BLaER1 treated with 17β-estradiol and CSF1 and Interleukin-3, amounts not matched to agents 10 nM and 100 nM (cell line): ENCODE data around the gene TSPAN19.

Source experiments
- H3K27ac ChIP-seq, 11 experiments: shearing (Covaris generic); formaldehyde crosslinking; 2 replicates each; pipeline ENCODE4 v1.8.1; 2022
- H3K27me3 ChIP-seq, 11 experiments: shearing (Covaris generic); formaldehyde crosslinking; 2 replicates each; pipeline ENCODE4 v1.8.1; 2022
- H3K36me3 ChIP-seq, 11 experiments: shearing (Covaris generic); formaldehyde crosslinking; 2 replicates each; pipeline ENCODE4 v1.8.1; 2022
- H3K4me1 ChIP-seq, 10 experiments: shearing (Covaris generic); formaldehyde crosslinking; 2 replicates each; pipeline ENCODE4 v1.8.1; 2022
- H3K4me2 ChIP-seq, 11 experiments: shearing (Covaris generic); formaldehyde crosslinking; 2 replicates each; pipeline ENCODE4 v1.8.1; 2022
- H3K4me3 ChIP-seq, 10 experiments: shearing (Covaris generic); formaldehyde crosslinking; 2 replicates each; pipeline ENCODE4 v1.8.1; 2022
- H3K9ac ChIP-seq, 11 experiments: shearing (Covaris generic); formaldehyde crosslinking; 2 replicates each; pipeline ENCODE4 v1.8.1; 2022
- H3K9me3 ChIP-seq, 11 experiments: shearing (Covaris generic); formaldehyde crosslinking; replicated peaks in 1 of 11; 2 replicates each; pipeline ENCODE4 v1.8.1; 2022
- H4K20me1 ChIP-seq, 11 experiments: shearing (Covaris generic); formaldehyde crosslinking; 2 replicates each; pipeline ENCODE4 v1.8.1; 2022
- Cebpa-rat ChIP-seq, 11 experiments: shearing (Covaris generic); IDR thresholded peaks; 2 replicates each; pipeline ENCODE4 v1.8.1; 2022

TSPAN19 gene

DNA sequence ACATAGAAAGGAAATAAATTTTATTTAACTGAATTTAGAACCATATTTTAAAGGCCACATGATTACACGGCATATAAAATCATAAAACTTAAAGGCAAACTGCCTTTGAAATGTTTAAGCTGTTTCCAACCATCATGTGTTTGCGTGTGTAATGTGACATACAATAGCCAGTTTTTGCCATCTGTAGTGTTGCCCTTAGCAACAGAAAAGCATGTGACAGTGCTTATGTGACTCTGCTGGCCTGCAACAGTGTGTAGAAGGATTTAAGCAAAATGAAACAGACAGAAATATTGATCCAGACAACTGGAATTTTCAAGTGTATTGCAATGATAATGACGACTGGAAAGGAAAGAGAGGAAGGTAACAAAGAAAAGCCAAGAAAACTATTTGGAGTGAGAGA, 49.5 kb downstream of the TSPAN19 start:
- Histone ChIP-seq H3K4me2 (no peak overlapping the region), H3K36me3 (no peaks in the 10 kb centered on the region), H3K4me3 (no peak overlapping the region), H3K9me3 (no peaks in the 10 kb centered on the region), H3K27ac (no peak overlapping the region), H3K4me1 (no peaks in the 10 kb centered on the region), H3K27me3 (no peaks in the 10 kb centered on the region), H4K20me1 (no peaks in the 10 kb centered on the region), H3K9ac (no peak overlapping the region)
- TF ChIP-seq Cebpa-rat (IDR thresholded peaks at IDR 0.05), result no peak

DNA sequence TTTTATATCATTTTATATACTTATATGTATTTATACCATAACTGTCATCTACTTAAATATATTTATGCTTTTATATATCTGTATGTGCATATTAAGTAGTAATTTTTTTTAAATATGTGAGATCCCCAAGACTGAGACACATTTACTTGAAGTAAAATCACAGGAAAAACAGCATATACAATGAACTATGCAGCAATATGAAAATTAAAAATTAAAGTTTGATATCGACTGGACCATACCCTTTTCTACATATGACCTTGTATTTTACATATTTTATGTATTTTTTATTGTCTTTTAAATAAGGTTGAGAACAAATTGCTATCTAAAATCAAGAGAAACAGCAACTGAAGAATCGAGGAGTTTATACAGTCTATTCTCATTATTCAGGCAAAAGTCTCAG, 50.0 kb downstream of the TSPAN19 start:
- no peaks in the 10 kb centered on the region for H4K20me1 ChIP-seq
- H3K27ac ChIP-seq, result no peak overlapping the region
- no peak for TF ChIP-seq Cebpa-rat (IDR thresholded peaks at IDR 0.05)
- H3K4me3 ChIP-seq, result no peak overlapping the region
- no peak overlapping the region for H3K9ac ChIP-seq
- no peaks in the 10 kb centered on the region for H3K27me3 ChIP-seq
- H3K36me3 ChIP-seq, result no peaks in the 10 kb centered on the region
- H3K9me3 ChIP-seq, result no peaks in the 10 kb centered on the region
- H3K4me1 ChIP-seq, result no peaks in the 10 kb centered on the region
- no peak overlapping the region for H3K4me2 ChIP-seq

GRCh38 chr12:84983289-84983688, 52.8 kb downstream of the TSPAN19 start:
- H3K4me3 ChIP-seq, result no peak overlapping the region
- H3K4me1 ChIP-seq, result no peaks in the 10 kb centered on the region
- H3K9ac ChIP-seq, result no peak overlapping the region
- no peaks in the 10 kb centered on the region for H4K20me1 ChIP-seq
- H3K9me3 ChIP-seq, result no peaks in the 10 kb centered on the region
- no peak for TF ChIP-seq Cebpa-rat (IDR thresholded peaks at IDR 0.05)
- no peak overlapping the region for H3K4me2 ChIP-seq
- no peak overlapping the region for H3K27ac ChIP-seq
- no peaks in the 10 kb centered on the region for H3K36me3 ChIP-seq
- no peaks in the 10 kb centered on the region for H3K27me3 ChIP-seq

DNA sequence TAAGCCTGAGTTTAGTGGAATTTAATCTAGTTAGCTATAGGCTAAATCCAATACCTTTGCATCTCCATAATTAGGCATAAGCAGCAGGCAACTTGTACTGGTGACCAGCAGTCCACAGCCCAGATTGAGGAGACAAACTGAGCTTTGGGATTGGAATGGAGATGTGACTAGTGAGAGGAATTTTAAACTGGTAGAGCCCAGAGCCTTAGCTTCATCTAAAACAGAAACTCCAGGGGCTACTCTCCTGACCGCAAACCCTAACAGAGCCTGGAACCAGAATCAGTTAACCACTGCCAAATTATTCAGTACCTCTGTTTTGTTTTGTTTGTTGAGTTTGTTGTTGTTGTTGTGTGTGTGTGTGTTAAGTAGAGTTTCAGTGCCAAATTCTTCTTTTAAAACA, 53.2 kb downstream of the TSPAN19 start:
- TF ChIP-seq Cebpa-rat (IDR thresholded peaks at IDR 0.05), result no peak
- no peaks in the 10 kb centered on the region for H3K9me3 ChIP-seq
- H3K36me3 ChIP-seq, result no peaks in the 10 kb centered on the region
- no peak overlapping the region for H3K4me2 ChIP-seq
- no peak overlapping the region for H3K4me3 ChIP-seq
- H3K9ac ChIP-seq, result no peak overlapping the region
- H3K4me1 ChIP-seq, result no peaks in the 10 kb centered on the region
- no peak overlapping the region for H3K27ac ChIP-seq
- H4K20me1 ChIP-seq, result no peaks in the 10 kb centered on the region
- H3K27me3 ChIP-seq, result no peaks in the 10 kb centered on the region

- Histone ChIP-seq H3K4me2 (no peak overlapping the region), H3K4me3 (no peak overlapping the region), H3K36me3 (no peaks in the 10 kb centered on the region), H4K20me1 (no peaks in the 10 kb centered on the region), H3K9me3 (peaks cover 9 to 13% (median 11%) of the 10 kb centered on the region in 11 experiments; a peak in 20 of 22 replicates), H3K27ac (no peak overlapping the region), H3K27me3 (no peaks in the 10 kb centered on the region), H3K4me1 (peaks cover 0 to 7% (median 2%) of the 10 kb centered on the region in 10 experiments; a peak in 6 of 20 replicates), H3K9ac (no peak overlapping the region)
- no peak for TF ChIP-seq Cebpa-rat (IDR thresholded peaks at IDR 0.05)
These were observed 57.2 kb downstream of the TSPAN19 start for GRCh38 chr12:84978921-84979320.

GRCh38 chr12:84976133-84976532, 59.9 kb downstream of the TSPAN19 start:
- no peak for TF ChIP-seq Cebpa-rat (IDR thresholded peaks at IDR 0.05)

DNA sequence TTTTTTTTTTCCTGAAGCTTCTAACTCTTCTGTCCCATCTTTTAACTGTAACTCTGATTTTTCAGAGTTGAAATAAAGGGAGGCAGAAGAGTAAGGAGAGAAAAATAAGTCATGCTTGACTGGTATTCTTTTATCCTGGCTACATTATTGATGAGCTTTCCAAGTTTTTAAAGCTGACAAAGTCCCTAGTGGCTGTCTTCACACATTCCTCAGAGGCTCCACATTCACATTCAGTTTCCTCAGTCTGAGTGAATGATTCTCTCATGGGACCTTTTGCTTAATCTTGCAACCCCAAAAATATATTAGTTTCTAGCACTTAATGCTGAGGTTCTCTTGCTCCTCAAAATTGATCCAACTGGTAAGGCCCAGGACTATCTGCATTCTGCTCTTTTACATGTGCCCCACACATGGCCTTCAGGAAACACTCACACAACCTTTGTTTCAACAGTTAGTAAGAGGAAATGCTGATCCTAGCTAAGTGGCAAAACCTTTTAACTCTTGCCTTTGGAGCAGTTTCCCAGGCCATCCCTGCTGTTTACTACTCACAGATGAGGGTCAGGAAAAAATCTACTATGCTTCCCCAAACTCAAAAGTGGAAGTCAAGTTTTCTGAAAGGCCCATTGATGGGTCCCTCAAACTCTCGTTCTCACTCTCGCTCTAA, 61.8 kb downstream of the TSPAN19 start:
- Histone ChIP-seq H3K27me3 (no peaks in the 10 kb centered on the region), H3K27ac (no peak overlapping the region), H3K9me3 (peaks cover 9 to 13% (median 11%) of the 10 kb centered on the region in 11 experiments; a peak in 20 of 22 replicates), H3K4me2 (peak overlapping the region in 3 of 11 experiments; percentile 7 to 13 (median 12); a peak in 4 of 22 replicates), H3K36me3 (no peaks in the 10 kb centered on the region), H3K9ac (no peak overlapping the region), H3K4me3 (no peak overlapping the region), H4K20me1 (no peaks in the 10 kb centered on the region), H3K4me1 (peaks cover 0 to 7% (median 2%) of the 10 kb centered on the region in 10 experiments; a peak in 6 of 20 replicates)
- TF ChIP-seq Cebpa-rat (IDR thresholded peaks at IDR 0.05), result no peak

More at GRCh38 chr12:84976133-84976532, 59.9 kb downstream of the TSPAN19 start:
- no peak overlapping the region for H3K4me2 ChIP-seq
- H3K27ac ChIP-seq, result no peak overlapping the region
- H3K9me3 ChIP-seq, result peaks cover 9 to 13% (median 11%) of the 10 kb centered on the region in 11 experiments; a peak in 20 of 22 replicates
- H3K27me3 ChIP-seq, result no peaks in the 10 kb centered on the region
- H3K4me1 ChIP-seq, result peaks cover 0 to 7% (median 2%) of the 10 kb centered on the region in 10 experiments; a peak in 6 of 20 replicates
- H4K20me1 ChIP-seq, result no peaks in the 10 kb centered on the region
- no peaks in the 10 kb centered on the region for H3K36me3 ChIP-seq
- H3K9ac ChIP-seq, result no peak overlapping the region
- no peak overlapping the region for H3K4me3 ChIP-seq

DNA sequence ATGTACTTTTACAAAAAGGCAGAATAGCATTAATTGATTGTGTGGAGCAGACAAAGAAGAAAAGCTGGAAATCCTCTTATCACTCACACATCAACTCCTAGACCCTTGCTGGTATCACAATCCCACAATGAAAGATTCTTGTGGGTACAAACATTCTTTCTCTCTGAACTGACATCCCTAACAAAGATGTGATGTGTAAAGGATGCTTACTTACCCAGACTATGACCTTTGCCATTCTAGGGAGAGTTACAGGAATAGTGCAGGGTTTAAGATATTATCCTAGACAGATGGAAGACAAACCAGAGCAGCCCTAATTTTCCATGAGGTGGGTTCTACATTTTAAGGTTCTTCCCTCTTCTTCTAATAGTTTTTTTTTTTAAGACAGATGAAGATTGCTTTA, 63.1 kb downstream of the TSPAN19 start:
- H3K27me3 ChIP-seq, result no peaks in the 10 kb centered on the region
- TF ChIP-seq Cebpa-rat (IDR thresholded peaks at IDR 0.05), result no peak
- H3K9me3 ChIP-seq, result peaks cover 9 to 13% (median 11%) of the 10 kb centered on the region in 11 experiments; a peak in 20 of 22 replicates
- no peak overlapping the region for H3K4me2 ChIP-seq
- no peak overlapping the region for H3K4me3 ChIP-seq
- no peaks in the 10 kb centered on the region for H4K20me1 ChIP-seq
- no peaks in the 10 kb centered on the region for H3K36me3 ChIP-seq
- H3K27ac ChIP-seq, result no peak overlapping the region
- peaks cover 0 to 7% (median 2%) of the 10 kb centered on the region in 10 experiments; a peak in 6 of 20 replicates for H3K4me1 ChIP-seq
- H3K9ac ChIP-seq, result no peak overlapping the region

- no peak for TF ChIP-seq Cebpa-rat (IDR thresholded peaks at IDR 0.05)
- no peaks in the 10 kb centered on the region for H4K20me1 ChIP-seq
- no peak overlapping the region for H3K9ac ChIP-seq
- H3K27me3 ChIP-seq, result no peaks in the 10 kb centered on the region
- H3K4me3 ChIP-seq, result no peak overlapping the region
- H3K36me3 ChIP-seq, result no peaks in the 10 kb centered on the region
- no peaks in the 10 kb centered on the region for H3K9me3 ChIP-seq
- no peak overlapping the region for H3K4me2 ChIP-seq
- H3K4me1 ChIP-seq, result peaks cover 0 to 3% (median under 1%) of the 10 kb centered on the region in 10 experiments; a peak in 6 of 20 replicates
- no peak overlapping the region for H3K27ac ChIP-seq
These were observed 66.9 kb downstream of the TSPAN19 start for GRCh38 chr12:84969226-84969625.
